Measurements from ENCODE around the gene CACNA1S.

- TF ChIP-seq CTCF (conservative IDR thresholded peaks at IDR 0.05; ENCODE audit: low read depth, low read length) (no peak), CEBPB (IDR thresholded peaks at IDR 0.05; ENCODE audit: low read depth, low read length) (no peak), MAZ (IDR thresholded peaks at IDR 0.05; ENCODE audit: borderline replicate concordance, low read depth, low read length) (no peak), BHLHE40 (IDR thresholded peaks at IDR 0.05; ENCODE audit: low read depth, low read length) (no peak), RAD21 (IDR thresholded peaks at IDR 0.05; ENCODE audit: low read length) (no peak), POLR2A (IDR thresholded peaks at IDR 0.05; ENCODE audit: low read depth, low read length) (no peak)
Measured at GRCh38 chr1:201076092-201076491, 36.1 kb downstream of the CACNA1S start.

Data from IMR-90 (cell line).